Adrenal gland (tissue), 5 donors: ENCODE results near the gene DENND6B.

ENCODE experiments used
- CTCF ChIP-seq, 6 experiments: fragments of 450-650 bp in 4 of 6; fragments of 200-600 bp in 2 of 6; sonication (generic) in 1 of 6; IDR thresholded peaks; 1 replicate in 5 of 6; 2 replicates in 1 of 6; pipeline versions ENCODE4 v1.5.1 to v1.8.0; 2016 to 2021; ENCODE audit warnings: antibody characterized with exemption in 6 of 6, mild to moderate bottlenecking in 2 of 6, moderate library complexity in 1 of 6
- POLR2A ChIP-seq, 2 donors: fragments of 450-650 bp; IDR thresholded peaks; one replicate each; pipeline ENCODE4 v1.6.1; 2017; ENCODE audit warnings: antibody characterized with exemption in 2 of 2, mild to moderate bottlenecking in 2 of 2, moderate library complexity in 1 of 2
- donor health status: DM: no; HTN: no; CAD: no.

GRCh38 chr22:50376085-50376651, 49.4 kb upstream of the DENND6B start:
- TF ChIP-seq CTCF (IDR thresholded peaks at IDR 0.05) = no peak
- TF ChIP-seq POLR2A (IDR thresholded peaks at IDR 0.05) = no peak
